HEK293 (cell line): Measurements from ENCODE around the gene ZFR2.

Experiments used
- CTCF ChIA-PET: fragments of 350-600 bp; formaldehyde crosslinking; extraction: SDS; loops from one replicate; lab custom pipeline; 2021; ENCODE audit warnings: antibody characterized with exemption; lab: Yijun Ruan, JAX
- POLR2A ChIA-PET: fragments of 300-600 bp; formaldehyde crosslinking; extraction: SDS; loops from one replicate; lab custom pipeline; 2020; ENCODE audit warnings: antibody characterized with exemption, inconsistent platforms; lab: Yijun Ruan, JAX
- H3K27ac ChIP-seq: fragments of 200-500 bp; sonication (Bioruptor generic); 2 replicates; pipeline ENCODE4 v1.5.1; 2014; ENCODE audit warnings: low read depth, low read length, control low read depth, inconsistent platforms; ENCODE audit errors: extremely low read depth
- H3K36me3 ChIP-seq, 2 experiments: fragments of 200-500 bp in 1 of 2; sonication (Bioruptor generic) in 1 of 2; 1 replicate in 1 of 2; 2 replicates in 1 of 2; pipeline ENCODE4 v1.5.1; 2014 to 2017; ENCODE audit warnings: inconsistent platforms in 2 of 2, low read length in 2 of 2; ENCODE audit not compliant: control insufficient read depth in 2 of 2, insufficient read depth in 1 of 2
- H3K4me1 ChIP-seq: fragments of 200-500 bp; sonication (Bioruptor generic); 2 replicates; pipeline ENCODE4 v1.5.1; 2014; ENCODE audit warnings: mild to moderate bottlenecking, low read length, inconsistent platforms; ENCODE audit not compliant: control insufficient read depth, insufficient read depth
- H3K4me3 ChIP-seq: 2 replicates; pipeline ENCODE4 v1.5.1; 2011; ENCODE audit warnings: low read depth, mild to moderate bottlenecking, control low read depth, low read length, moderate library complexity
- H3K9me3 ChIP-seq: fragments of 200-500 bp; sonication (Bioruptor generic); 2 replicates; pipeline ENCODE4 v1.5.1; 2014; ENCODE audit warnings: low read depth, low read length, inconsistent platforms; ENCODE audit not compliant: control insufficient read depth, insufficient read depth
- CTCF ChIP-seq: fragments of 450-650 bp; formaldehyde crosslinking; IDR thresholded peaks from 2 replicates; pipeline ENCODE4 v1.5.1; 2016; ENCODE audit warnings: missing biosample characterization, missing genetic modification characterization
- EGR2 ChIP-seq: fragments of 450-650 bp; formaldehyde crosslinking; IDR thresholded peaks from 2 replicates; pipeline ENCODE4 v1.5.1; 2016; ENCODE audit warnings: low read depth, missing biosample characterization, missing genetic modification characterization
- GLI2 ChIP-seq: fragments of 450-650 bp; formaldehyde crosslinking; IDR thresholded peaks from 2 replicates; pipeline ENCODE4; 2017; ENCODE audit warnings: missing biosample characterization, missing genetic modification characterization, low read depth, borderline replicate concordance
- GLI4 ChIP-seq: fragments of 450-650 bp; formaldehyde crosslinking; IDR thresholded peaks from 2 replicates; pipeline ENCODE4 v1.5.1; 2016; ENCODE audit warnings: missing biosample characterization, missing genetic modification characterization
- KLF7 ChIP-seq: fragments of 450-650 bp; formaldehyde crosslinking; IDR thresholded peaks from 2 replicates; pipeline ENCODE4 v1.5.1; 2016; ENCODE audit warnings: missing biosample characterization, missing genetic modification characterization, borderline replicate concordance
- KLF8 ChIP-seq: fragments of 450-650 bp; formaldehyde crosslinking; IDR thresholded peaks from 2 replicates; pipeline ENCODE4 v1.5.1; 2016; ENCODE audit warnings: missing biosample characterization, missing genetic modification characterization
- PATZ1 ChIP-seq: fragments of 450-650 bp; formaldehyde crosslinking; IDR thresholded peaks from 2 replicates; pipeline ENCODE4 v1.5.1; 2016; ENCODE audit warnings: missing biosample characterization, missing genetic modification characterization
- SETDB1 ChIP-seq: IDR thresholded peaks from one replicate; pipeline ENCODE4 v1.6.1; 2017; ENCODE audit warnings: mild to moderate bottlenecking, low read length, moderate library complexity, mixed read lengths; ENCODE audit not compliant: insufficient read length
- ZBTB10 ChIP-seq: fragments of 450-650 bp; formaldehyde crosslinking; IDR thresholded peaks from 2 replicates; pipeline ENCODE4 v1.5.1; 2016; ENCODE audit warnings: missing biosample characterization, missing genetic modification characterization
- ZNF10 ChIP-seq: fragments of 450-650 bp; formaldehyde crosslinking; IDR thresholded peaks from 2 replicates; pipeline ENCODE4 v1.5.1; 2017; ENCODE audit warnings: missing biosample characterization, missing genetic modification characterization
- ZNF138 ChIP-seq: fragments of 450-650 bp; formaldehyde crosslinking; IDR thresholded peaks from 2 replicates; pipeline ENCODE4 v1.5.1; 2016; ENCODE audit warnings: missing biosample characterization, missing genetic modification characterization, borderline replicate concordance
- ZNF239 ChIP-seq: fragments of 450-650 bp; formaldehyde crosslinking; IDR thresholded peaks from 2 replicates; pipeline ENCODE4 v1.5.1; 2016; ENCODE audit warnings: missing biosample characterization, missing genetic modification characterization
- ZNF274 ChIP-seq, 2 experiments: fragments of 200-500 bp in 1 of 2; fragments of 450-650 bp in 1 of 2; sonication (Bioruptor generic) in 1 of 2; formaldehyde crosslinking in 1 of 2; IDR thresholded peaks; 2 replicates each; pipeline versions ENCODE4 v1.5.1 to v1.6.1; 2014 to 2016; ENCODE audit warnings: borderline replicate concordance in 1 of 2, inconsistent platforms in 1 of 2, low read length in 1 of 2, missing biosample characterization in 1 of 2, missing genetic modification characterization in 1 of 2
- ZNF324 ChIP-seq: fragments of 450-650 bp; formaldehyde crosslinking; IDR thresholded peaks from 2 replicates; pipeline ENCODE4 v1.5.1; 2016; ENCODE audit warnings: missing biosample characterization, missing genetic modification characterization
- ZNF362 ChIP-seq: fragments of 450-650 bp; formaldehyde crosslinking; IDR thresholded peaks from 2 replicates; pipeline ENCODE4 v1.5.1; 2016; ENCODE audit warnings: missing biosample characterization, missing genetic modification characterization
- ZNF518A ChIP-seq: fragments of 450-650 bp; formaldehyde crosslinking; conservative IDR thresholded peaks from 2 replicates; pipeline ENCODE4 v1.5.1; 2016; ENCODE audit warnings: low read depth, missing biosample characterization, missing genetic modification characterization
- ZNF530 ChIP-seq: fragments of 450-650 bp; formaldehyde crosslinking; IDR thresholded peaks from 2 replicates; pipeline ENCODE4 v1.5.1; 2016; ENCODE audit warnings: low read depth, missing biosample characterization, missing genetic modification characterization
- ZNF596 ChIP-seq: fragments of 450-650 bp; IDR thresholded peaks from 2 replicates; pipeline ENCODE4 v1.5.0; 2018; ENCODE audit warnings: missing biosample characterization, mild to moderate bottlenecking, missing genetic modification characterization, moderate library complexity
- ZNF623 ChIP-seq: fragments of 450-650 bp; formaldehyde crosslinking; IDR thresholded peaks from 2 replicates; pipeline ENCODE4 v1.5.1; 2016; ENCODE audit warnings: missing biosample characterization, missing genetic modification characterization
- ZNF677 ChIP-seq: fragments of 450-650 bp; IDR thresholded peaks from 2 replicates; pipeline ENCODE4 v1.5.0; 2018; ENCODE audit warnings: missing biosample characterization, mild to moderate bottlenecking, missing genetic modification characterization, moderate library complexity
- ZNF837 ChIP-seq: fragments of 450-650 bp; formaldehyde crosslinking; IDR thresholded peaks from 2 replicates; pipeline ENCODE4 v1.5.1; 2016; ENCODE audit warnings: missing biosample characterization, missing genetic modification characterization
- ZSCAN23 ChIP-seq: fragments of 450-650 bp; formaldehyde crosslinking; IDR thresholded peaks from 2 replicates; pipeline ENCODE4 v1.5.1; 2016; ENCODE audit warnings: missing biosample characterization, missing genetic modification characterization

The ZFR2 gene

GRCh38 chr19:3769494-3769893 is 99.3 kb downstream of the ZFR2 start:
- no peak overlapping the region for H3K27ac ChIP-seq
- POLR2A ChIA-PET: interaction anchor here (1.0 to 1.4 kb wide), 2 partner anchors 11 to 262 kb away, joined by 5 to 6 read pairs; no protein-coding TSS in a partner anchor
- CTCF ChIA-PET: interaction anchor here (0.6 kb wide), 1 partner anchor 30 kb away, joined by 4 read pairs; no protein-coding TSS in a partner anchor
- H3K4me3 ChIP-seq: no peak overlapping the region
- H3K9me3 ChIP-seq: no peaks in the 10 kb centered on the region
- H3K4me1 ChIP-seq: no peaks in the 10 kb centered on the region
- H3K36me3 ChIP-seq: peaks cover 0 to 21% of the 10 kb centered on the region in 2 experiments; a peak in 2 of 3 replicates
- TF ChIP-seq ZNF362 (no peak), CTCF (tag by site-specific recombination) (no peak), GLI4 (tag by site-specific recombination) (no peak), ZBTB10 (tag by site-specific recombination) (no peak), GLI2 (tag by site-specific recombination) (no peak), ZNF530 (no peak), KLF8 (tag by site-specific recombination) (no peak), ZNF138 (tag by site-specific recombination) (no peak), SETDB1 (no peak), ZNF677 (tag by site-specific recombination) (no peak), ZSCAN23 (no peak), ZNF324 (tag by site-specific recombination) (no peak), ZNF10 (tag by site-specific recombination) (no peak), ZNF596 (no peak), ZNF239 (tag by site-specific recombination) (no peak), ZNF837 (tag by site-specific recombination) (no peak)
- TF ChIP-seq, all 188 proteins: peak for 0

GRCh38 chr19:3768748-3769099 is 100.1 kb downstream of the ZFR2 start:
- Histone ChIP-seq H3K36me3 (peaks cover 0 to 21% of the 10 kb centered on the region in 2 experiments; a peak in 2 of 3 replicates), H3K27ac (no peak overlapping the region), H3K4me3 (no peak overlapping the region), H3K4me1 (no peaks in the 10 kb centered on the region), H3K9me3 (no peaks in the 10 kb centered on the region)
- POLR2A ChIA-PET: no interaction called here
- TF ChIP-seq ZNF623 (tag by site-specific recombination) (peak; percentile 99), ZNF274 (IDR thresholded peaks at IDR 0.05; ENCODE audit: low read length) (no peak), ZNF274 (tag by site-specific recombination; IDR thresholded peaks at IDR 0.05; ENCODE audit: borderline replicate concordance) (no peak), ZNF518A (tag by site-specific recombination) (no peak), KLF8 (tag by site-specific recombination) (peak; percentile 35; the same call in 1 of the 2 replicates), PATZ1 (tag by site-specific recombination) (no peak), EGR2 (tag by site-specific recombination) (0 out of 2 replicates have a peak, but pooled peaks have one; percentile 31), KLF7 (peak; percentile 53; the same call in 1 of the 2 replicates)
- CTCF ChIA-PET: no interaction called here
